Activated CD8-positive, alpha-beta T cell treated with anti-CD3 and anti-CD28 coated beads for 36 hours (primary cell): ENCODE measurements around the gene ESRRB. TPM values are rescaled to one million over a fixed set of nuclear protein-coding genes. Genes with fewer than 3 reads are reported as not detected.

Source experiments
- ATAC-seq: fragments of 200-7000 bp; cut with Tn5 transposase; one replicate; pipeline ENCODE4 v1.10.0; 2021; ENCODE audit warnings: mild to moderate bottlenecking, moderate library complexity
- CTCF ChIA-PET: fragments of 350-600 bp; sonication (Branson Sonifier 250); formaldehyde crosslinking; loops from one replicate; lab custom pipeline; 2021; ENCODE audit warnings: antibody characterized with exemption; lab: Charles Lee
- POLR2A ChIA-PET: fragments of 350-600 bp; sonication (Branson Sonifier 250); formaldehyde crosslinking; loops from one replicate; lab custom pipeline; 2021; ENCODE audit warnings: antibody characterized with exemption; lab: Charles Lee
- DNase-seq: peaks from one replicate; pipeline ENCODE4 v3.0.0-alpha.2; 2020
- H3K27ac Mint-ChIP-seq: one replicate; pipeline ENCODE4 v1.8.0; 2021; ENCODE audit warnings: mild to moderate bottlenecking, mixed read lengths
- H3K27me3 Mint-ChIP-seq: one replicate; pipeline ENCODE4 v1.8.0; 2021; ENCODE audit warnings: mixed read lengths
- H3K36me3 Mint-ChIP-seq: one replicate; pipeline ENCODE4 v1.8.0; 2021; ENCODE audit warnings: low read depth, mixed read lengths
- H3K4me1 Mint-ChIP-seq: one replicate; pipeline ENCODE4 v1.8.0; 2021; ENCODE audit warnings: low read depth, mixed read lengths
- H3K4me3 Mint-ChIP-seq: one replicate; pipeline ENCODE4 v1.8.0; 2021; ENCODE audit warnings: mild to moderate bottlenecking, moderate library complexity, mixed read lengths
- H3K9me3 Mint-ChIP-seq: one replicate; pipeline ENCODE4 v1.8.0; 2021; ENCODE audit warnings: mixed read lengths
- intact Hi-C: fragments of 100-400 bp; cut with micrococcal nuclease; formaldehyde crosslinking; loops from one replicate; pipeline ENCODE4 v1.10.0; 2022
- total RNA-seq, 2 experiments: library from RNA; stranded (reverse); gene quantifications; one replicate each; pipeline ENCODE4 v1.2.3, GENCODE V29; 2021
- TF ChIP-seq, protein P1 (sequence below): fragments of 200-600 bp; IDR thresholded peaks from one replicate; pipeline ENCODE4 v1.8.0; 2022; ENCODE audit warnings: antibody characterized with exemption, mild to moderate bottlenecking

ESRRB gene
- total RNA-seq, 2 experiments from 2014 or later, result 0.18 to 0.27 TPM

DNA sequence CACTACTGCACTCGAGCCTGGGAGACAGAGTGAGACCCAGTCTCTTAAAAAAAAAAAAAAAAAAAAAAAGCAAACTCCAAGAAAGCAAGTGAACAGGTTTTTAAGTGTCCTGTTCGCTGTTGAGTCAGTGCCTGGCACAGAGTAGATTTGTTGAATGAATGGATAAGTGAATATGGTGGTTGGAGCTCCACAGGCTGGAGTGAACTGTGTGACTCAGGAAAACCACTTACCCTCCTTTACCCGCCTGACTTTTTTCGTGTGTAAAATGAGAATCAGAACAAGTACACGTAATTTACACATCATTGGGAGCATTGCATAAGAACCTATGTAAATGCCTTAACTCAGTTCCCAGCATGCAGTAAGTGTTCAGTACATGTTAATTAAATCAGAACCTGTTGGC is 24.0 kb upstream of the ESRRB start:
- ATAC-seq (no peak), DNase-seq (no peak)
- H3K36me3 Mint-ChIP-seq, result no peaks in the 10 kb centered on the region
- TF ChIP-seq, protein P1, sequence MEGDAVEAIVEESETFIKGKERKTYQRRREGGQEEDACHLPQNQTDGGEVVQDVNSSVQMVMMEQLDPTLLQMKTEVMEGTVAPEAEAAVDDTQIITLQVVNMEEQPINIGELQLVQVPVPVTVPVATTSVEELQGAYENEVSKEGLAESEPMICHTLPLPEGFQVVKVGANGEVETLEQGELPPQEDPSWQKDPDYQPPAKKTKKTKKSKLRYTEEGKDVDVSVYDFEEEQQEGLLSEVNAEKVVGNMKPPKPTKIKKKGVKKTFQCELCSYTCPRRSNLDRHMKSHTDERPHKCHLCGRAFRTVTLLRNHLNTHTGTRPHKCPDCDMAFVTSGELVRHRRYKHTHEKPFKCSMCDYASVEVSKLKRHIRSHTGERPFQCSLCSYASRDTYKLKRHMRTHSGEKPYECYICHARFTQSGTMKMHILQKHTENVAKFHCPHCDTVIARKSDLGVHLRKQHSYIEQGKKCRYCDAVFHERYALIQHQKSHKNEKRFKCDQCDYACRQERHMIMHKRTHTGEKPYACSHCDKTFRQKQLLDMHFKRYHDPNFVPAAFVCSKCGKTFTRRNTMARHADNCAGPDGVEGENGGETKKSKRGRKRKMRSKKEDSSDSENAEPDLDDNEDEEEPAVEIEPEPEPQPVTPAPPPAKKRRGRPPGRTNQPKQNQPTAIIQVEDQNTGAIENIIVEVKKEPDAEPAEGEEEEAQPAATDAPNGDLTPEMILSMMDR, result no peak
- peaks cover 14% of the 10 kb centered on the region for H3K27me3 Mint-ChIP-seq
- no peaks in the 10 kb centered on the region for H3K9me3 Mint-ChIP-seq
- POLR2A ChIA-PET, result interaction anchor here (0.7 to 1.1 kb wide), 3 partner anchors 38 to 371 kb away, joined by 3 read pairs; no protein-coding TSS in a partner anchor
- intact Hi-C loops, result loop anchor here (2.0 kb wide), 1 partner anchor 301 kb away; no protein-coding TSS in a partner anchor
- CTCF ChIA-PET, result interaction anchor here (0.7 to 7.6 kb wide), 13 partner anchors 9 to 643 kb away, joined by 3 to 108 read pairs (median 4); no protein-coding TSS in a partner anchor
- no peaks in the 10 kb centered on the region for H3K4me1 Mint-ChIP-seq
- no peak overlapping the region for H3K27ac Mint-ChIP-seq
- no peak overlapping the region for H3K4me3 Mint-ChIP-seq

DNA sequence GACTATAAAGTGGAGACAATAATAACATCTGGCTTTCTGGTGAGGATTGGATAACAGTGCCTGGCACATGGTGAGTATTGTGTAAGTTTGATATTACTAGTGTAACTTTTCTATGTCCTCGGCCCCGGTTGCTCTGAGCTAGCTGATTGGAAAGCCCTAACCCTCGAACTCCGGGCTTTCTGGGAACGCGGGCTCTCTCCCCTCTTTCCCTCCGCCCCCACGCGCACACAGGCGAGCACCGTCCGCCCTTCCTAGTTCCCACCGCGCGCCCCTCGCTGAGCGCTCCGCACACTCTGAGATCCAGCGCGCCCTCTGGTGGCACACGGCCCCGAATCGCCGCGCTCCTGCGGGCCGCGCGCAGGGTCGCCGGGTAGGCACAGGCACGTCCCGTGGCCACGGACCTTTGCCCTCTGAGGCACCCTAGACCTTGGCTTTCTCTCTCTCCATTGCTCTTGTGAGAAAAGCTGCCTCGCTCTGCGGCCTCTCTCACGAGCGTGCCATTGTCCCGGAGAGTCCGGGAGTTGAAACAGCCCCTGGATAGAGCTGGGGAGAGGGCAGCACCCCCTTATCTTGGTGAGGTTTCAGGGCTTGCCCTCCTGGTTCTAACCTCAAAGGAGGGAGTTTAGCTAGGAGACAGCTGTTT is 23.2 kb upstream of the ESRRB start:
- ATAC-seq, result peak; percentile 86
- H3K4me3 Mint-ChIP-seq, result no peak overlapping the region
- POLR2A ChIA-PET, result interaction anchor here (0.8 kb wide), 1 partner anchor 37 kb away, joined by 3 read pairs; no protein-coding TSS in a partner anchor
- intact Hi-C loops, result loop anchor here (2.0 kb wide), 1 partner anchor 302 kb away; no protein-coding TSS in a partner anchor
- no peaks in the 10 kb centered on the region for H3K36me3 Mint-ChIP-seq
- TF ChIP-seq, protein P1, result peak; percentile 92
- H3K27ac Mint-ChIP-seq, result no peak overlapping the region
- CTCF ChIA-PET, result interaction anchor here (0.6 to 7.6 kb wide), 25 partner anchors 9 to 644 kb away, joined by 3 to 108 read pairs (median 3); no protein-coding TSS in a partner anchor
- peak; percentile 72 for DNase-seq
- H3K4me1 Mint-ChIP-seq, result no peaks in the 10 kb centered on the region
- H3K9me3 Mint-ChIP-seq, result no peaks in the 10 kb centered on the region
- H3K27me3 Mint-ChIP-seq, result peaks cover 17% of the 10 kb centered on the region

DNA sequence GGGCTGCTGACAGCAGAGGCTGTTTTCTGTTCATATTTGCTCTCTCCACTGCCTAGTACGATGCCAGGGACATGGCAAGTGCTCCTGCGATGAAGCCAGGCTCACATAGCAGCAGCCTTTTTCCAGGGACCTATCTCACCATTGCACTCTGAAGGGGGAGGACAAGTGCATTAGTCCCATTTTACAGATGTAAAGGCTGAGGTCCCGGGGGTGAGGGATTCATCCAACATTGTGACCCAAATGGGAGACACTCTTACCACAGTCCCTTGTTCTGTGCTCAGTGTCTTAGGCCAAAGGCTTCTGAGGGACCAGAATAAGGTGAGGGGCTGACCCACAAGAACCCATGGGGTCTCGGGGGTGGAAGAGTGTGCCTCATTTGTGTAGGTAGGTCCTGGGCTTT is 21.6 kb upstream of the ESRRB start:
- ChIA-PET POLR2A (no interaction called here), CTCF (interaction anchor here (7.6 kb wide), 1 partner anchor 302 kb away, joined by 108 read pairs; no protein-coding TSS in a partner anchor)
- intact Hi-C loops, result no loop called here
- H3K27ac Mint-ChIP-seq, result no peak overlapping the region
- TF ChIP-seq, protein P1, result no peak
- ATAC-seq (no peak), DNase-seq (no peak)
- H3K27me3 Mint-ChIP-seq, result peaks cover 17% of the 10 kb centered on the region
- H3K4me1 Mint-ChIP-seq, result no peaks in the 10 kb centered on the region
- no peaks in the 10 kb centered on the region for H3K36me3 Mint-ChIP-seq
- H3K4me3 Mint-ChIP-seq, result no peak overlapping the region
- no peaks in the 10 kb centered on the region for H3K9me3 Mint-ChIP-seq

DNA sequence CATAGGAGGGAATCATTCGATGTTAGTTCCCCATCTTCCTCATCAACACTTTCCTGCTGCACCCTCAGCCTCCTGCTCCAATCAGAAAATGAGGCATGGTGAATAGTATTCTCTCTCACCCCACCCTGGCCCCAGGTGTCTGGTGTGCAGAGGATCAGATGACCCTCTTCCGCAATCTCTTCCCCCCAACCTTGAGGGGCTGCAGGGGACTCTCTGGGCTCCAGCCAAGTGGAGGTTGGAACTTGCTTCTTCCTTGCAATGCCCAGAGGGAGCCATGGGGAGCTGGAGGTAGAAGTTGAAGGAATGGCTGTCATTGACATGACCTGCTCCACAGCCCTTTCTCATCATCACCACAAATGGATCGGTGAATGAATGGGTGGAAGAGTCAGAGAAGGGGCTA is 20.2 kb upstream of the ESRRB start:
- H3K36me3 Mint-ChIP-seq, result no peaks in the 10 kb centered on the region

More for the DNA sequence above, 20.2 kb upstream of the ESRRB start:
- TF ChIP-seq, protein P1, result no peak
- CTCF ChIA-PET, result interaction anchor here (1.1 kb wide), 1 partner anchor 308 kb away, joined by 3 read pairs; no protein-coding TSS in a partner anchor
- Mint-ChIP-seq H3K27ac (no peak overlapping the region), H3K4me3 (no peak overlapping the region), H3K27me3 (peaks cover 14% of the 10 kb centered on the region), H3K4me1 (no peaks in the 10 kb centered on the region), H3K9me3 (no peaks in the 10 kb centered on the region)
- POLR2A ChIA-PET, result no interaction called here
- intact Hi-C loops, result no loop called here
- no peak for DNase-seq
- no peak for ATAC-seq
